Inflammatory macrophage treated with lipopolysaccharide for 4 hours (primary cell): ENCODE measurements around the gene NPR3.
A peak's percentile ranks its signal among the peaks of the same experiment; 100 is the strongest.

Source experiments
- DNase-seq: peaks from one replicate; pipeline ENCODE4 v3.0.0-alpha.2; 2020

NPR3 gene

GRCh38 chr5:32710550-32711361 lies at the start of gene NPR3:
TSS of gene NPR3 (plus strand) at chr5:32711321. CDS start at chr5:32711777, 456 bp downstream.
- DNase-seq, result no peak

- DNase-seq, result no peak
Observed at GRCh38 chr5:32664523-32664922, 46.6 kb upstream of the NPR3 start.

- no peak for DNase-seq
Observed at GRCh38 chr5:32668552-32668951, 42.6 kb upstream of the NPR3 start.

- DNase-seq, result no peak
Observed at GRCh38 chr5:32673272-32673671, 37.8 kb upstream of the NPR3 start.

GRCh38 chr5:32677023-32677422 lies 34.1 kb upstream of the NPR3 start:
- DNase-seq, result no peak

- DNase-seq, result no peak
Observed at GRCh38 chr5:32678472-32678871, 32.6 kb upstream of the NPR3 start.

GRCh38 chr5:32679218-32679617 lies 31.9 kb upstream of the NPR3 start:
- no peak for DNase-seq

GRCh38 chr5:32680183-32680582 lies 30.9 kb upstream of the NPR3 start:
- no peak for DNase-seq

- no peak for DNase-seq
Observed at GRCh38 chr5:32683125-32683524, 28.0 kb upstream of the NPR3 start.

- DNase-seq, result no peak
Observed at GRCh38 chr5:32684260-32684659, 26.9 kb upstream of the NPR3 start.

GRCh38 chr5:32686799-32687498 lies 24.2 kb upstream of the NPR3 start:
- peak; percentile 44 for DNase-seq

GRCh38 chr5:32687499-32687831 lies 23.7 kb upstream of the NPR3 start:
- DNase-seq, result no peak

- no peak for DNase-seq
Observed at GRCh38 chr5:32690153-32690552, 21.0 kb upstream of the NPR3 start.

GRCh38 chr5:32690666-32691065 lies 20.5 kb upstream of the NPR3 start:
- DNase-seq, result no peak

GRCh38 chr5:32692036-32692746 lies 18.9 kb upstream of the NPR3 start:
- no peak for DNase-seq

GRCh38 chr5:32703957-32704356 lies 7.2 kb upstream of the NPR3 start:
- no peak for DNase-seq

GRCh38 chr5:32707418-32707997 lies 3.6 kb upstream of the NPR3 start:
- peak; percentile 25 for DNase-seq

- no peak for DNase-seq
Observed at GRCh38 chr5:32708949-32709348, 2.2 kb upstream of the NPR3 start.

- peak; percentile 61 for DNase-seq
Observed at GRCh38 chr5:32709750-32710549, 1.2 kb upstream of the NPR3 start.

GRCh38 chr5:32711362-32711680 lies 200 bp downstream of the NPR3 start:
- no peak for DNase-seq

- DNase-seq, result peak; percentile 15
Observed at GRCh38 chr5:32711681-32712480, 760 bp downstream of the NPR3 start.
